ENCODE data around the gene MAPRE3. TPM values are rescaled to one million over a fixed set of nuclear protein-coding genes. Genes with fewer than 3 reads are reported as not detected.

Gene MAPRE3
- total RNA-seq, 6 experiments from 2014 or later: 13.7 to 22.3 (median 17.3) TPM

DNA sequence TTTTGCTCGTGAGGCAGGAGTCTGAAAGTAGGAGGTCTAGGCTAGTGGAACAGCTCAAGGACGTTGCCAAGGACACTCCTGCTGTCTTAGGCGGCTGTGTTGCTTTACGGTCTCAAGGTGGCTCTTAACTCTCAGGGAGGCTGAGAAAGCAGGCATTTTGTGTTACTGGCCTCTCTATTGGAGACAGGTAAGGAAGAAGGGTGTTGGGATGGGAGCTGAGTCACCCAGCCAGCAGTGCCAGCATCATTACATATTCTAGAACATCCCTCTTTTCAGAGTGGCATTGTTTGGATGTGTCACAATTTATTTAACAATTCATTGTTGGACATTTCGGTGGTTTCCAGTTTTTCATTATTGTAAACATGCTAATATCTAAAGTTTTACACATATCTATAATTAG is 31.5 kb downstream of the MAPRE3 start:
- no peaks in the 10 kb centered on the region for H3K9me3 ChIP-seq
- H3K4me1 ChIP-seq: no peaks in the 10 kb centered on the region
- intact Hi-C loops (cut with DNase I): no loop called here
- no peak for TF ChIP-seq POLR2A (IDR thresholded peaks at IDR 0.05)
- TF ChIP-seq, protein P1, sequence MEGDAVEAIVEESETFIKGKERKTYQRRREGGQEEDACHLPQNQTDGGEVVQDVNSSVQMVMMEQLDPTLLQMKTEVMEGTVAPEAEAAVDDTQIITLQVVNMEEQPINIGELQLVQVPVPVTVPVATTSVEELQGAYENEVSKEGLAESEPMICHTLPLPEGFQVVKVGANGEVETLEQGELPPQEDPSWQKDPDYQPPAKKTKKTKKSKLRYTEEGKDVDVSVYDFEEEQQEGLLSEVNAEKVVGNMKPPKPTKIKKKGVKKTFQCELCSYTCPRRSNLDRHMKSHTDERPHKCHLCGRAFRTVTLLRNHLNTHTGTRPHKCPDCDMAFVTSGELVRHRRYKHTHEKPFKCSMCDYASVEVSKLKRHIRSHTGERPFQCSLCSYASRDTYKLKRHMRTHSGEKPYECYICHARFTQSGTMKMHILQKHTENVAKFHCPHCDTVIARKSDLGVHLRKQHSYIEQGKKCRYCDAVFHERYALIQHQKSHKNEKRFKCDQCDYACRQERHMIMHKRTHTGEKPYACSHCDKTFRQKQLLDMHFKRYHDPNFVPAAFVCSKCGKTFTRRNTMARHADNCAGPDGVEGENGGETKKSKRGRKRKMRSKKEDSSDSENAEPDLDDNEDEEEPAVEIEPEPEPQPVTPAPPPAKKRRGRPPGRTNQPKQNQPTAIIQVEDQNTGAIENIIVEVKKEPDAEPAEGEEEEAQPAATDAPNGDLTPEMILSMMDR (IDR thresholded peaks at IDR 0.05): no peak
- no peak overlapping the region for H3K27ac ChIP-seq
- no peak overlapping the region for H3K4me3 ChIP-seq
- no peaks in the 10 kb centered on the region for H3K27me3 ChIP-seq
- no peak for DNase-seq
- peak in 1 of 4 donors; percentile 38 for ATAC-seq
- 81% methylated on average over 5 of the region's 5 CpGs for WGBS (ENCODE audit: insufficient coverage, low coverage, low lambda C conversion rate, missing lambda C conversion rate)
- H3K36me3 ChIP-seq: no peaks in the 10 kb centered on the region

DNA sequence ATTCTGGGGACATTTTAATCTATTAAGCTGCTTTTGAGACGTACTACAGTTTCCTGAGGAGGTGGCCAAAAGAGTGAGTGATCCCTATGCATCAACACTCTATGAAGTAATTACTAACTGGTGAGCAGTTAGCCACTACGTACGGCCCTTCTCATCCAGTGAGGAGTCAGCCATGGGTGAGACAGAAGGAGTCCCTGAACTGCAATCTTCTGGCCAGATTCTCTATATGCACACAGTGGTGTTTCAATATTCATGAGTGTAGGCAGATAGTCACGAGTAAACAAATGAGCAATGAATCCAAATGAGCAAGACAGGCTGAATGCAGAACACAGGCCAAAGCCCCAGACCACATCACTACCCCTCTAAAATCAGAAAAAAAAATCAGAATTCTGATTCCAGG is 32.6 kb downstream of the MAPRE3 start:
- H3K4me3 ChIP-seq: no peak overlapping the region
- H3K4me1 ChIP-seq: no peaks in the 10 kb centered on the region
- no peak for TF ChIP-seq POLR2A (IDR thresholded peaks at IDR 0.05)
- TF ChIP-seq, protein P1 (IDR thresholded peaks at IDR 0.05): no peak
- DNase-seq (no peak), ATAC-seq (no peak)
- no peaks in the 10 kb centered on the region for H3K36me3 ChIP-seq
- WGBS (ENCODE audit: insufficient coverage, low coverage, low lambda C conversion rate, missing lambda C conversion rate): 81% methylated on average over 2 of the region's 4 CpGs
- no peaks in the 10 kb centered on the region for H3K9me3 ChIP-seq
- H3K27me3 ChIP-seq: no peaks in the 10 kb centered on the region
- H3K27ac ChIP-seq: no peak overlapping the region
- intact Hi-C loops (cut with DNase I): no loop called here

DNA sequence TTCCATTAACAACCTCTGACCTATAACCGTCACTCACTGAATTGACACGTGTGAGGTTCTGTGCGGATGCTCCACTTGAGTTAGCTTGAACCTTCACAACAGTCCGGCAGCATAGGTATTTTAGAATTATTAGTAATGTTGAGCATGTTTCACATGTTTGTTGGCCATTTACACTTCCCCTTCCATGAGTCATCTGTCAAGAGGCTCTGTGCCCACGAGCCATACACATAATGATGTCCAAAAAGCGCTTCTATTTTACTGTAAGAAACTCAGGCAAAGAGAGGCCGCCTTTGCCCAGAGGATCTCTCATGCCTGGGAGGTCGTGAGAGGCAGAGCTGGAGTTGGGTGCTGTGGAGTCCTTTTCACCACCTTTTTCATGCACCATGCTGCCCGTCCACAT is 33.4 kb downstream of the MAPRE3 start:
- Histone ChIP-seq H3K27ac (no peak overlapping the region), H3K27me3 (no peaks in the 10 kb centered on the region), H3K36me3 (no peaks in the 10 kb centered on the region), H3K4me3 (no peak overlapping the region), H3K4me1 (peaks cover 0 to 6% (median under 1%) of the 10 kb centered on the region in 4 donors), H3K9me3 (no peaks in the 10 kb centered on the region)
- no peak for ATAC-seq
- intact Hi-C loops (cut with DNase I): no loop called here
- DNase-seq: no peak
- WGBS (ENCODE audit: insufficient coverage, low coverage, low lambda C conversion rate, missing lambda C conversion rate): 76% methylated on average over 6 of the region's 9 CpGs
- TF ChIP-seq, protein P1 (IDR thresholded peaks at IDR 0.05): no peak
- no peak for TF ChIP-seq POLR2A (IDR thresholded peaks at IDR 0.05)

DNA sequence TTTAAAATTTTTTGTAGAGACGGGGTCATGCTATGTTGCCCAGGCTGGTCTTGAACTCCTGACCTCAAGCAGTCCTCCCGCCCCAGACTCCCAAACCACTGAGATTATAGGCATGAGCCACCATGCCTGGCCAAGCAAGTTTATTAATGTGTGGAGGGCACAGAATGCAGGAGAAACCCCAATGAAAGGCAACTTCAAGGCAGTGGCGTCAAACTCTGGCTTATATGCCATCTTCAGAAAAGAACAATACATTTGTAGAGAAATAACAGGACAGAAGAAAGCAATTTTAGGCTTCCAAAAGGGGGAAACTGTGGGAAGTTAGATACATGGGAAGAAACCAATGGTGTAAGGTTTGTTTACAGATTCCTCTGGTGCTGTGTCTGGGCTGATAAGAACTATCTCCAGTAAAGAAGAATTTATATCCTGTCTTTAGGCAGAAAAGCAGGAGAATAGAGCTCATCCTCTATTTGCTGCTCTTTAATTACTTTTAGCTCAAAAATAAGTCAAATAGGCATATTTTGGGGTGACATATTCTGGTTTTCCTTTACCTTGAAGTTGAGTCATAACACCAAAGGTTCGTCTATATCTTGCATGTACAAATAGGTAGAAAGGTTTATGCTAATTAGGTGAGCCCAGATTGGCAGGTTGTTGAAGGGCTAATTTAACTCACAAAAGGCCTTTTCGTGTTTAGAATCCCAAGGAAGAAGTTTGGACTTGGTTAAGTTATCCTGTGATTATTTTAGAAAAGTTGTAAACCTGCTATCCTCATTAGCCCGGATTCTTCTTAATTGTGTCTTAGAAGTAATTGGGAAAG is 36.4 kb downstream of the MAPRE3 start:
- no peak for DNase-seq
- Histone ChIP-seq H3K27me3 (no peaks in the 10 kb centered on the region), H3K4me3 (no peak overlapping the region), H3K4me1 (peaks cover 0 to 25% (median 16%) of the 10 kb centered on the region in 4 donors), H3K27ac (no peak overlapping the region), H3K9me3 (no peaks in the 10 kb centered on the region), H3K36me3 (no peaks in the 10 kb centered on the region)
- WGBS (ENCODE audit: insufficient coverage, low coverage, low lambda C conversion rate, missing lambda C conversion rate): 56% methylated on average over 6 of the region's 6 CpGs
- no peak for TF ChIP-seq POLR2A (IDR thresholded peaks at IDR 0.05)
- TF ChIP-seq, protein P1 (IDR thresholded peaks at IDR 0.05): no peak
- intact Hi-C loops (cut with DNase I): no loop called here
- ATAC-seq: peak in 2 of 4 donors; percentile 19 to 35

Data from right lobe of liver (tissue), 6 donors.